ENCODE data around the gene KMT5B.

DNA sequence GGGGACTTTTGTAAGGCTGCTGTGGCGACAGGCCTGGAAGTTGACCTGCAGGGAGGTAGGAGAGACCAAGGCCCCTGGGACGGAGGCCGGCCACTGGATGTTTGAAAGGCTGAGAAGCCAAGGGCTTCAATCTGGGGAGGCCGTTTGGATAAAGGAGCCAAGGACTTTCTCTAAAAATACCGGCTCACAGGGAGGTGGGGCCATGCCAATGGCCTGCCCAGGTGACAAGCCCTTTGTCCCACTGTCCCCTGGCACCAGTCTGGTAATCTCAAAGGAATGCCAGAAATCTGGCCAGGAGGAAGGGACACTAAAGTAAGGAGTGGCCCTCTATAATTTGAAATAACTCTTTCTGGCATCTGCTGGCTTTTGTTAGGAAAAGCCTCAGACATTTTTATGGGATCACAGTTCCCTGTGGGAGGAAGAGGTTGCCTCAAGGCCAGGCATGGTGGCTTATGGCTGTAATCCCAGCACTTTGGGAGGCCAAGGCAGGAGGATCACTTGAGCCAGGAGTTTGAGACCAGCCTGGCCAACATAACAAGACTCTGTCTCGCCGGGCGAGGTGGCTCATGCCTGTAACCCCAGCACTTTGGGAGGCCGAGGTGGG is 90.1 kb downstream of the KMT5B start:
- no peak for TF ChIP-seq CTCF (IDR thresholded peaks at IDR 0.05)
- TF ChIP-seq POLR2A (IDR thresholded peaks at IDR 0.05), result peak in 1 of 2 donors; percentile 47

All from thyroid gland (tissue), 4 donors.